Measurements from ENCODE around the gene LRRC71. TPM values are rescaled to one million over a fixed set of nuclear protein-coding genes. Genes with fewer than 3 reads are reported as not detected.

The LRRC71 gene
- total and polyA plus RNA-seq, 2 donors from 2014 or later, result 0.19 to 0.50 TPM

- peaks cover 6 to 55% (median 37%) of the 10 kb centered on the region in 3 donors for H3K36me3 ChIP-seq (ENCODE audit: control insufficient read depth in 2 of 3, insufficient read depth in 3 of 3, low read length in 3 of 3)
- no peak for FAIRE-seq
- intact Hi-C loops (cut with DNase I), result no loop called here
Observed at GRCh38 chr1:156959925-156960324, 39.5 kb downstream of the LRRC71 start.

GRCh38 chr1:156961709-156962108 is 41.3 kb downstream of the LRRC71 start:
- no peaks in the 10 kb centered on the region for H3K27me3 ChIP-seq (ENCODE audit: control insufficient read depth, insufficient read depth, low read length)
- H3K36me3 ChIP-seq (ENCODE audit: control insufficient read depth in 2 of 3, insufficient read depth in 3 of 3, low read length in 3 of 3), result peaks cover 6 to 56% (median 29%) of the 10 kb centered on the region in 3 donors
- no peak overlapping the region for H3K9ac ChIP-seq (ENCODE audit: low read length in 3 of 3)
- TF ChIP-seq, protein P1, sequence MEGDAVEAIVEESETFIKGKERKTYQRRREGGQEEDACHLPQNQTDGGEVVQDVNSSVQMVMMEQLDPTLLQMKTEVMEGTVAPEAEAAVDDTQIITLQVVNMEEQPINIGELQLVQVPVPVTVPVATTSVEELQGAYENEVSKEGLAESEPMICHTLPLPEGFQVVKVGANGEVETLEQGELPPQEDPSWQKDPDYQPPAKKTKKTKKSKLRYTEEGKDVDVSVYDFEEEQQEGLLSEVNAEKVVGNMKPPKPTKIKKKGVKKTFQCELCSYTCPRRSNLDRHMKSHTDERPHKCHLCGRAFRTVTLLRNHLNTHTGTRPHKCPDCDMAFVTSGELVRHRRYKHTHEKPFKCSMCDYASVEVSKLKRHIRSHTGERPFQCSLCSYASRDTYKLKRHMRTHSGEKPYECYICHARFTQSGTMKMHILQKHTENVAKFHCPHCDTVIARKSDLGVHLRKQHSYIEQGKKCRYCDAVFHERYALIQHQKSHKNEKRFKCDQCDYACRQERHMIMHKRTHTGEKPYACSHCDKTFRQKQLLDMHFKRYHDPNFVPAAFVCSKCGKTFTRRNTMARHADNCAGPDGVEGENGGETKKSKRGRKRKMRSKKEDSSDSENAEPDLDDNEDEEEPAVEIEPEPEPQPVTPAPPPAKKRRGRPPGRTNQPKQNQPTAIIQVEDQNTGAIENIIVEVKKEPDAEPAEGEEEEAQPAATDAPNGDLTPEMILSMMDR (IDR thresholded peaks at IDR 0.05; ENCODE audit: borderline replicate concordance, extremely low read depth, insufficient read depth), result no peak
- H3K4me3 ChIP-seq (ENCODE audit: low read length in 3 of 3), result no peak overlapping the region
- DNase-seq (no peak), FAIRE-seq (no peak)
- no peak overlapping the region for H3K27ac ChIP-seq (ENCODE audit: low read depth in 2 of 2, low read length in 2 of 2)
- intact Hi-C loops (cut with DNase I), result no loop called here
- no peaks in the 10 kb centered on the region for H3K4me1 ChIP-seq (ENCODE audit: control insufficient read depth in 2 of 3, insufficient read depth in 2 of 3, low read depth in 1 of 3, low read length in 3 of 3)
- H3K9me3 ChIP-seq (ENCODE audit: control insufficient read depth in 2 of 3, insufficient read depth in 1 of 3, low read length in 3 of 3), result no peaks in the 10 kb centered on the region

More at GRCh38 chr1:156959925-156960324, 39.5 kb downstream of the LRRC71 start:
- Histone ChIP-seq H3K9ac (ENCODE audit: low read length in 3 of 3) (no peak overlapping the region), H3K9me3 (ENCODE audit: control insufficient read depth in 2 of 3, insufficient read depth in 1 of 3, low read length in 3 of 3) (no peaks in the 10 kb centered on the region), H3K27ac (ENCODE audit: low read depth in 2 of 2, low read length in 2 of 2) (no peak overlapping the region), H3K4me1 (ENCODE audit: control insufficient read depth in 2 of 3, insufficient read depth in 2 of 3, low read depth in 1 of 3, low read length in 3 of 3) (no peaks in the 10 kb centered on the region), H3K4me3 (ENCODE audit: low read length in 3 of 3) (no peak overlapping the region), H3K27me3 (ENCODE audit: control insufficient read depth, insufficient read depth, low read length) (no peaks in the 10 kb centered on the region)
- TF ChIP-seq, protein P1 (IDR thresholded peaks at IDR 0.05; ENCODE audit: borderline replicate concordance, extremely low read depth, insufficient read depth), result no peak
- DNase-seq, result no peak

GRCh38 chr1:156963621-156964020 is 43.2 kb downstream of the LRRC71 start:
- Histone ChIP-seq H3K4me1 (ENCODE audit: control insufficient read depth in 2 of 3, insufficient read depth in 2 of 3, low read depth in 1 of 3, low read length in 3 of 3) (no peaks in the 10 kb centered on the region), H3K4me3 (ENCODE audit: low read length in 3 of 3) (no peak overlapping the region), H3K36me3 (ENCODE audit: control insufficient read depth in 2 of 3, insufficient read depth in 3 of 3, low read length in 3 of 3) (peaks cover 6 to 52% (median 23%) of the 10 kb centered on the region in 3 donors), H3K9ac (ENCODE audit: low read length in 3 of 3) (no peak overlapping the region), H3K27me3 (ENCODE audit: control insufficient read depth, insufficient read depth, low read length) (no peaks in the 10 kb centered on the region), H3K27ac (ENCODE audit: low read depth in 2 of 2, low read length in 2 of 2) (no peak overlapping the region), H3K9me3 (ENCODE audit: control insufficient read depth in 2 of 3, insufficient read depth in 1 of 3, low read length in 3 of 3) (no peaks in the 10 kb centered on the region)
- DNase-seq, result peak in 1 of 5 donors; percentile 16
- intact Hi-C loops (cut with DNase I), result no loop called here
- TF ChIP-seq, protein P1 (IDR thresholded peaks at IDR 0.05; ENCODE audit: borderline replicate concordance, extremely low read depth, insufficient read depth), result no peak
- FAIRE-seq, result no peak

DNA sequence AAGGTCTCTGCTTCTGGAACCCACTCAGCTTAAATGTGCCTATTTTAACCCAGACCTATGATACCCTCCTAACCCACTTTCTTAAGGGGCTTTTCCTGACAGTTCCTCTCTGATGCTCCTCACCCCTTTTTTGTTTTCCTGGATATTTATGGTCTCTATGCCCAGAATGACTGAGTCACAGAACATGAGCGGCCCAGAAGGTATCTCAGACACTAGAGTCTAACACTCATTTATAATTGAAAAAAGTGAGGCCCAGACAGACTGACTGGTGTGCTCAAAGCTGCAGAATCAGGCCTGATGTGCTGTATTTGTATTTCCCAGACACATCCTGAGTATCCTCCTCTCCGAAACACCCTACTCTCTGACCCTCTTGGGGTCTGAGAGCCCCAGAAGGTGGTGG is 44.0 kb downstream of the LRRC71 start:
- no peaks in the 10 kb centered on the region for H3K4me1 ChIP-seq (ENCODE audit: control insufficient read depth in 2 of 3, insufficient read depth in 2 of 3, low read depth in 1 of 3, low read length in 3 of 3)
- no peaks in the 10 kb centered on the region for H3K27me3 ChIP-seq (ENCODE audit: control insufficient read depth, insufficient read depth, low read length)
- DNase-seq, result no peak
- peaks cover 6 to 54% (median 21%) of the 10 kb centered on the region in 3 donors for H3K36me3 ChIP-seq (ENCODE audit: control insufficient read depth in 2 of 3, insufficient read depth in 3 of 3, low read length in 3 of 3)
- no peak overlapping the region for H3K27ac ChIP-seq (ENCODE audit: low read depth in 2 of 2, low read length in 2 of 2)
- TF ChIP-seq, protein P1 (IDR thresholded peaks at IDR 0.05; ENCODE audit: borderline replicate concordance, extremely low read depth, insufficient read depth), result no peak
- no peak overlapping the region for H3K4me3 ChIP-seq (ENCODE audit: low read length in 3 of 3)
- no peaks in the 10 kb centered on the region for H3K9me3 ChIP-seq (ENCODE audit: control insufficient read depth in 2 of 3, insufficient read depth in 1 of 3, low read length in 3 of 3)
- intact Hi-C loops (cut with DNase I), result no loop called here
- no peak overlapping the region for H3K9ac ChIP-seq (ENCODE audit: low read length in 3 of 3)
- FAIRE-seq, result no peak
